ENCODE measurements around the gene GDPD3.

GRCh38 chr16:30065943-30066760, 47.2 kb downstream of the GDPD3 start:
- TF ChIP-seq CTCF (IDR thresholded peaks at IDR 0.05; ENCODE audit: low read depth, low read length, poor library complexity, severe bottlenecking) (no peak), EZH2phosphoT487 (IDR thresholded peaks at IDR 0.05; ENCODE audit: borderline replicate concordance, low read length) (no peak)
